ENCODE results near the gene USF2. TPM values are rescaled to one million over a fixed set of nuclear protein-coding genes. Genes with fewer than 3 reads are reported as not detected.
A peak's percentile ranks its signal among the peaks of the same experiment; 100 is the strongest.

USF2 gene
- total and polyA plus RNA-seq, 2 of the 4 experiments (the other 2 are of a cell fraction) = 21.3 to 65.6 TPM

DNA sequence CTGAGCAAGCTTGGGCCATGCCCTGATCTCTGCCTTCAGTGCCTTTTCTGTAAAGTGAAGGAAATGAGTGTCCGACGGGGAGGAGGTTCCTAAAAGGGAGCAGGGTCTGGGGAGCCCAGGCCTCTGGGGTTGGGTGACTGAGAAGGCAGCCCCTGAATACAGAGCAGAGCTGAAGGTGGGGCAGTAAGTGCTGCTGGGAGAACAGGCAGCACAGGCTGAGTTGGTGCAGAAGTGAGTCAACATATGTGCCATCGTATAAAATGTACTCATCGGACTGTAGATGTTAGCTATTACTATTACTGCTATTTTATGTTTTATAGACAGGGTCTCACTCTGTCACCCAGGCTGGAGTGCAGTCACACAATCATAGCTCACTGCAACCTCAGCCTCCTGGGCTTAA, 12.5 kb downstream of the USF2 start:
- Histone ChIP-seq H4K5ac (ENCODE audit: low read depth, low read length) (no peak overlapping the region), H3K4me2 (ENCODE audit: low read depth, low read length) (no peak overlapping the region), H4K8ac (ENCODE audit: low read depth in 2 of 2, low read length in 2 of 2) (no peak overlapping the region), H2AK9ac (replicated peaks; ENCODE audit: low read depth, low read length, poor library complexity) (no peak overlapping the region), H4K91ac (ENCODE audit: insufficient read depth, low read depth, low read length) (no peak overlapping the region), H3K56ac (ENCODE audit: extremely low read depth, insufficient read depth, low read length) (no peak overlapping the region), H4K20me1 (ENCODE audit: insufficient read depth, low read length) (no peaks in the 10 kb centered on the region), H3K4me1 (ENCODE audit: control insufficient read depth, insufficient read depth, low read length) (no peaks in the 10 kb centered on the region), H3K9me3 (ENCODE audit: control insufficient read depth, insufficient read depth, low read length) (no peaks in the 10 kb centered on the region), H3K9me1 (ENCODE audit: insufficient read depth, low read length) (no peaks in the 10 kb centered on the region), H3K27me3 (ENCODE audit: control insufficient read depth, insufficient read depth, low read length) (peaks cover 27% of the 10 kb centered on the region), H2AK5ac (ENCODE audit: low read depth, low read length) (no peak overlapping the region), H2BK120ac (ENCODE audit: low read depth, low read length) (no peak overlapping the region), H3K79me1 (ENCODE audit: low read depth in 1 of 2, low read length in 2 of 2) (no peaks in the 10 kb centered on the region), H3K4me3 (ENCODE audit: insufficient read depth, low read depth, low read length) (no peak overlapping the region), H2BK5ac (ENCODE audit: low read depth, low read length, poor library complexity, severe bottlenecking) (no peak overlapping the region), H3K14ac (replicated peaks; ENCODE audit: low read depth, low read length) (no peak overlapping the region), H3K9ac (ENCODE audit: low read depth, low read length) (no peak overlapping the region), H3K27ac (ENCODE audit: insufficient read depth, low read length) (no peak overlapping the region), H3K36me3 (ENCODE audit: control insufficient read depth, insufficient read depth, low read length) (peaks cover 13% of the 10 kb centered on the region; the same call in 1 of the 2 replicates), H3K4ac (ENCODE audit: low read depth, low read length) (no peak overlapping the region), H3K23ac (ENCODE audit: low read depth, low read length) (no peak overlapping the region), H2BK15ac (ENCODE audit: low read depth, low read length) (no peak overlapping the region), H2AFZ (replicated peaks; ENCODE audit: low read length, poor library complexity) (no peak overlapping the region), H2BK20ac (ENCODE audit: low read depth, low read length) (no peak overlapping the region), H3K18ac (ENCODE audit: low read depth, low read length) (no peak overlapping the region)
- in situ Hi-C loops (cut with MboI; ENCODE audit: low sequenced_read_pairs) (no loop called here), intact Hi-C loops (cut with micrococcal nuclease) (no loop called here), dilution Hi-C loops (cut with HindIII; ENCODE audit: low sequenced_read_pairs, unreplicated experiment) (no loop called here)
- ATAC-seq (ENCODE audit: low read depth) (peak; percentile 13), DNase-seq (no peak)
- CTCF ChIA-PET = interaction anchor here (1.3 kb wide), 1 partner anchor 14 kb away, joined by 3 read pairs; no protein-coding TSS in a partner anchor
- 50% methylated on average over 2 of the region's 4 CpGs; no CpG with 5 or more reads in 1 of the 2 experiments for WGBS, 2 experiments (ENCODE audit: extremely low coverage in 2 of 2, insufficient read length in 1 of 2)
- no peak for TF ChIP-seq BHLHE40 (IDR thresholded peaks at IDR 0.05; ENCODE audit: low read depth, low read length)
- TF ChIP-seq MAFK (IDR thresholded peaks at IDR 0.05; ENCODE audit: low read depth, low read length) = no peak
- no peak for TF ChIP-seq RFX5 (IDR thresholded peaks at IDR 0.05; ENCODE audit: low read depth, low read length)
- no peak for TF ChIP-seq SMC3 (IDR thresholded peaks at IDR 0.05; ENCODE audit: low read depth, low read length)
- POLR2A ChIA-PET (ENCODE audit: unreplicated experiment) = no interaction called here
- no TSS peak for BruUV-seq (replicated peaks)

Measured in IMR-90 (cell line).